Memory B cell (primary cell): ENCODE data around the gene CLSTN3.

Experiments used
- ATAC-seq: fragments of 150-1000 bp; cut with Tn5 transposase; 2 replicates; pipeline ENCODE4 v1.10.0; 2021; ENCODE audit warnings: low read depth, mild to moderate bottlenecking, moderate library complexity
- DNase-seq, 2 donors: peaks; one replicate each; pipeline ENCODE4 v3.0.0; 2022; ENCODE audit warnings: low spot score in 2 of 2
- H3K27ac Mint-ChIP-seq: one replicate; pipeline ENCODE4 v1.8.0; 2022; ENCODE audit warnings: mild to moderate bottlenecking, moderate library complexity, mixed read lengths
- H3K27me3 Mint-ChIP-seq: one replicate; pipeline ENCODE4 v1.8.0; 2022; ENCODE audit warnings: mixed read lengths
- H3K36me3 Mint-ChIP-seq: one replicate; pipeline ENCODE4 v1.8.0; 2022; ENCODE audit warnings: mild to moderate bottlenecking, mixed read lengths
- H3K4me1 Mint-ChIP-seq: one replicate; pipeline ENCODE4 v1.8.0; 2022; ENCODE audit warnings: mixed read lengths
- H3K4me3 Mint-ChIP-seq: one replicate; pipeline ENCODE4 v1.8.0; 2022; ENCODE audit warnings: mild to moderate bottlenecking, moderate library complexity, mixed read lengths
- H3K9me3 Mint-ChIP-seq: one replicate; pipeline ENCODE4 v1.8.0; 2022; ENCODE audit warnings: mixed read lengths

CLSTN3 gene

DNA sequence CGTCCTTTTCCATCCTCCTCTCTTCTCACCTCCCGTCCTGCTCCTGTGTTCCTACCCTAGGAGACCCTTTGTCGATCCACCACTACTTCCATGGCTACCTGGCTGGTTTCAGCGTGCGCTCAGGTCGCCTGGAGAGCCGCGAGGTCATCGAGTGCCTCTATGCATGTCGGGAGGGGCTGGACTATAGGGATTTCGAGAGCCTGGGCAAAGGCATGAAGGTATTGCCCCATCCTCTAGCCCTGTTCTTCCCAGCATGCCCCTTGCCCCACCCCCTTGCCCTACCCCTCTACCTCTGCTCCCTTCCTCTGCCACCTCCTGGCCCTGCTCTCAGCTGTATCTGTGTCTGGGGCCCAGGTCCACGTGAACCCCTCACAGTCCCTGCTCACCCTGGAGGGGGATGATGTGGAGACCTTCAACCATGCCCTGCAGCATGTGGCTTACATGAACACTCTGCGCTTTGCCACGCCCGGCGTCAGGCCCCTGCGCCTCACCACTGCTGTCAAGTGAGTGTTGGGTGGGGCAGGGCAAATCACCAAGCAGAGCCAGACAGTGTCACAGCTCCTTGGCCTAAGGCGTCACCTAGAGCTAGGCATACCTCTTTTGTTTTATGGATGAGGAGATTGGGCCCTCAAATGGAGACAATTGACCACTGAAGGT, 12.8 kb downstream of the CLSTN3 start:
- peaks cover 34% of the 10 kb centered on the region for H3K36me3 Mint-ChIP-seq
- H3K4me3 Mint-ChIP-seq, result no peak overlapping the region
- no peak for ATAC-seq
- no peak overlapping the region for H3K27ac Mint-ChIP-seq
- no peaks in the 10 kb centered on the region for H3K9me3 Mint-ChIP-seq
- no peaks in the 10 kb centered on the region for H3K27me3 Mint-ChIP-seq
- DNase-seq, result no peak
- H3K4me1 Mint-ChIP-seq, result peaks cover 3% of the 10 kb centered on the region

DNA sequence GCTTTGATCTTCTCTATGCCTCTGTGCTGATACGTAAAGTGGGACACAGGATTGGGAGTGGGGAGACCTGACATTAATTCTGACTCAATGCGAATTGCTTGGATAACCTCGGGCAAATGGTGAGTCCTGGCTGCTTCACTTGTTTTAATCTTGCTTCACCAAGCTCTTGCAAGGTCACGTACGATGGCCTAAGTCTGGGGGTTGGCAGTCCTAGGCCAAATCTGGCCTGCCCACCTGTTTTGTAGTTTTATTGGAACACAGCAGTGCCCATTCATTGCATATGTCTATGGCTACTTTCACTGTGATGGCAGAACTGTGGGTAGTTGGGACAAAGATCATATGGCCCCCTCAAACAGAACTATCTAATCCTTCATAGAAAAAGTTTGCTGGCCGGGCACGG, 13.4 kb downstream of the CLSTN3 start:
- H3K27ac Mint-ChIP-seq, result no peak overlapping the region
- peaks cover 31% of the 10 kb centered on the region for H3K36me3 Mint-ChIP-seq
- no peak for ATAC-seq
- peaks cover 3% of the 10 kb centered on the region for H3K4me1 Mint-ChIP-seq
- H3K9me3 Mint-ChIP-seq, result no peaks in the 10 kb centered on the region
- no peak overlapping the region for H3K4me3 Mint-ChIP-seq
- no peak for DNase-seq
- H3K27me3 Mint-ChIP-seq, result no peaks in the 10 kb centered on the region

- Mint-ChIP-seq H3K4me3 (no peak overlapping the region), H3K27me3 (no peaks in the 10 kb centered on the region), H3K4me1 (peaks cover 3% of the 10 kb centered on the region), H3K36me3 (peaks cover 31% of the 10 kb centered on the region), H3K27ac (no peak overlapping the region), H3K9me3 (no peaks in the 10 kb centered on the region)
- ATAC-seq, result peak; percentile 58
- DNase-seq, result peak in 1 of 2 donors; percentile 28
These were observed 14.4 kb downstream of the CLSTN3 start for GRCh38 chr12:7144414-7145120.

DNA sequence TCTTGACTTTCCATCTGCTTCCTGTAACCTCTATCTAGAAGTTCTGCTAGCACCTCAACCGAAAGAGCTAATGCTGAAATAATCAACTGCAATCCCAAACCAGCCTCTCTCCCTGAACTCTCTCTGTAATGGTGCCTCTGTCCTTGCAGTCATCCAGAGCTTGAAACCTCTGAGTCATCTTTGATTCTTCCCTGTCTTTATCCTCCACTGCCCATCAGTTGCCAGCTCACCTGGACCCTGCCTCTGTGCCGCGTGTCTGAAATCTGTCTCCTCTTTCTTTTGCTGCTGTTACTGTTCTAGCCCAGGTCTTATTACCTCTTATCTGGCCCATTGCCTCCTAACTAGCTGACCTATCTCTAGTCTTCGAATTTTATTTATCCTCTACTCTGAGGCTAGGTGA, 15.5 kb downstream of the CLSTN3 start:
- DNase-seq, result no peak
- Mint-ChIP-seq H3K9me3 (no peaks in the 10 kb centered on the region), H3K4me1 (peaks cover 3% of the 10 kb centered on the region), H3K4me3 (no peak overlapping the region), H3K27ac (no peak overlapping the region), H3K36me3 (peaks cover 31% of the 10 kb centered on the region), H3K27me3 (no peaks in the 10 kb centered on the region)
- no peak for ATAC-seq

DNA sequence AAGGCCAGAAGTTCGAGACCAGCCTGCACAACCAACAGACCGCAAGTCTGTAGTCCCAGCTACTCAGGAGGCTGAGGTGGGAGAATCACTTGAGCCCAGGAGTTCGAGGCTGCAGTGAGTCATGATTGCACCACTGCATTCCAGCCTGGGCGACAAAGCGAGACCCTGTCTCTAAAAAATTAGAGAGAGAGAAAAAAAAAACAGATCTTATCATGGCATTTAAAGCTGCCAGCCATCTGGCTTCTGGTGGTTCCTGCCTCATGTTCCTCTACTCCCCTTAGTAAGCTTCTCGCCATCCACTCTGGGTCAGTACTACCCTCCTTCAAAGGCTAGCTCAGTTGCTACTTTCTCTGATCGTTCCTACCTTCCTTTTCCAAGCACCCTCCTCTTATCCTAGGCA, 16.1 kb downstream of the CLSTN3 start:
- Mint-ChIP-seq H3K9me3 (no peaks in the 10 kb centered on the region), H3K4me1 (peaks cover 3% of the 10 kb centered on the region), H3K4me3 (no peak overlapping the region), H3K36me3 (peaks cover 33% of the 10 kb centered on the region), H3K27ac (no peak overlapping the region), H3K27me3 (no peaks in the 10 kb centered on the region)
- ATAC-seq, result no peak
- no peak for DNase-seq

DNA sequence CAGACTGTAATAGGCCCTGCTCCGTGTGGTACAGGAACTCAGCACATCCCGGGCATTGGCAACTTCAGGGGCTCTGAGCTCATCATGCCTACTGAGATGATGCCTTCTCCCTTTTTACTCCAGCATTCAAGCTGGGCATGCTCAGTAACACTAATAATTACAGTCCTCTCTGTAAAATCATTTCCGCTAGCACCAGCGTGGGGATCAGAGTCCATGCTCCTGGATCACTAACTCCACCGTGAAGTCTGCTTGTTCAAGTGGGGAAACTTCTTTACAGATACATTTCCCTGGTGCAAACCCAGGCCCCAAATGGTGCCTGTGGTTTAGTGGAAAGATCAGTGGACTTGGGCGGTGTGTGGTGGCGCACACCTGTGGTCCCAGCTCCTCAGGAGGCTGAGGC, 16.7 kb downstream of the CLSTN3 start:
- H3K9me3 Mint-ChIP-seq, result no peaks in the 10 kb centered on the region
- no peak overlapping the region for H3K27ac Mint-ChIP-seq
- H3K4me1 Mint-ChIP-seq, result peaks cover 2% of the 10 kb centered on the region
- H3K36me3 Mint-ChIP-seq, result peaks cover 30% of the 10 kb centered on the region
- H3K4me3 Mint-ChIP-seq, result no peak overlapping the region
- DNase-seq, result no peak
- ATAC-seq, result no peak
- H3K27me3 Mint-ChIP-seq, result no peaks in the 10 kb centered on the region

DNA sequence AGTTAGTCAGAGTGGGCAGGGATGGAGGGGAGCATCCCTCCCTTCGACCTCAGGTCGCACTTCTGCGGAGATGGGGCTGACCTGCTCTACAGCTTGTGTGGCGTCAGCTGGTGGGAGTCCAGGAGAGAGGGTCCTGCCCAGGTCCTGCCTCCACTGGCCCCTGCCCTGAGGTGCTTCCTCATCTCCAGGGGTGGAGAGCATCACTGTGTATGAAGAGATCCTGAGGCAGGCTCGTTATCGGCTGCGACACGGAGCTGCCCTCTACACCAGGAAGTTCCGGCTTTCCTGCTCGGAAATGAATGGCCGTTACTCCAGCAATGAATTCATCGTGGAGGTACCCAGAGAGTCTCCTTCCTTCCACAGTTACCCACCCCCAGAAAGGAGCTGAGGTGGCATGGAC, 20.2 kb downstream of the CLSTN3 start:
- ATAC-seq, result no peak
- Mint-ChIP-seq H3K36me3 (peaks cover 22% of the 10 kb centered on the region), H3K9me3 (no peaks in the 10 kb centered on the region)

GRCh38 chr12:7150841-7151240, 20.7 kb downstream of the CLSTN3 start:
- no peak overlapping the region for H3K4me3 Mint-ChIP-seq
- no peak for ATAC-seq

More for the DNA sequence above, 20.2 kb downstream of the CLSTN3 start:
- H3K27ac Mint-ChIP-seq, result no peak overlapping the region
- no peak for DNase-seq
- H3K27me3 Mint-ChIP-seq, result no peaks in the 10 kb centered on the region
- no peak overlapping the region for H3K4me3 Mint-ChIP-seq
- no peaks in the 10 kb centered on the region for H3K4me1 Mint-ChIP-seq

DNA sequence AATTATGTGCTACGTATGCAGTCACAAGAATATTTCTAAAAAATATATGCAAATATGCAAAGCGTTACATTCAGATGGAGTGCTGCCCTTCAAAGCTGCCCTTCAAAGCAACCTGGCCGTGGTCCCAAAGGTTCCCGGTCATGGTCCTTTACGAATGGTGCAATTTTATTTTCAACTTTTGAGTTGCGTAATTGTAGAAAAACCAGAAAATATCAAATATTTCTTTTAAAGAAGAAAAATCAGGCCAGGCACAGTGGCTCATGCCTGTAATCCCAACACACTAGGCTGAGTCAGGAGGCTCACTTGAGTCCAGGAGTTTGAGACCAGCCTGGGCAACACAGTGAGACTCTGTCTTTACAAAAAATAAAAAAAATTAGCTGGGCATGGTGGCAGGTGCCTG, 21.4 kb downstream of the CLSTN3 start:
- H3K4me3 Mint-ChIP-seq, result no peak overlapping the region
- no peaks in the 10 kb centered on the region for H3K9me3 Mint-ChIP-seq
- H3K27ac Mint-ChIP-seq, result no peak overlapping the region
- H3K36me3 Mint-ChIP-seq, result peaks cover 15% of the 10 kb centered on the region
- ATAC-seq (no peak), DNase-seq (no peak)
- H3K4me1 Mint-ChIP-seq, result no peaks in the 10 kb centered on the region
- H3K27me3 Mint-ChIP-seq, result no peaks in the 10 kb centered on the region

More at GRCh38 chr12:7150841-7151240, 20.7 kb downstream of the CLSTN3 start:
- no peak overlapping the region for H3K27ac Mint-ChIP-seq
- no peak for DNase-seq
- no peaks in the 10 kb centered on the region for H3K4me1 Mint-ChIP-seq
- no peaks in the 10 kb centered on the region for H3K9me3 Mint-ChIP-seq
- H3K36me3 Mint-ChIP-seq, result peaks cover 19% of the 10 kb centered on the region
- no peaks in the 10 kb centered on the region for H3K27me3 Mint-ChIP-seq

DNA sequence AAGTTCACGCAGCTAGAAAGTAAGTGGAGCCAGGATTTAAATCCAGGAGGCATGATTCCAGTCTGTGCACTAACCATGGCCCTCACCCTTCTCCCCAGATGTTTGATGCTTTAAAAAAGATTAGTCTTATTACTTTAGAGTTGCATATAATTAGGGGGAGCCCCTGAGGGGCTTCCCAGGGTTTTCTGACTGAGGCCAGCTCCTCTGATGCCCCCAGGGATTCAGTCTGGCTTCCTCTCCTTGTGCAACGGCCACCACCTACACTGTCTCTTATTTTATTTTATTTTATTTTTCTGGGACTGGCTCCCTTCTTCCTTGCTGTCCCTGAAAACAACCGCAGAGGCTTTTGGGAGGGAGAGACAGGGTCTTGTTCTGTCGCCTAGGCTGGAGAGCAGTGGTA, 22.6 kb downstream of the CLSTN3 start:
- DNase-seq (no peak), ATAC-seq (no peak)
- Mint-ChIP-seq H3K36me3 (peaks cover 17% of the 10 kb centered on the region), H3K9me3 (no peaks in the 10 kb centered on the region), H3K4me3 (no peak overlapping the region), H3K27ac (no peak overlapping the region), H3K4me1 (no peaks in the 10 kb centered on the region), H3K27me3 (no peaks in the 10 kb centered on the region)

DNA sequence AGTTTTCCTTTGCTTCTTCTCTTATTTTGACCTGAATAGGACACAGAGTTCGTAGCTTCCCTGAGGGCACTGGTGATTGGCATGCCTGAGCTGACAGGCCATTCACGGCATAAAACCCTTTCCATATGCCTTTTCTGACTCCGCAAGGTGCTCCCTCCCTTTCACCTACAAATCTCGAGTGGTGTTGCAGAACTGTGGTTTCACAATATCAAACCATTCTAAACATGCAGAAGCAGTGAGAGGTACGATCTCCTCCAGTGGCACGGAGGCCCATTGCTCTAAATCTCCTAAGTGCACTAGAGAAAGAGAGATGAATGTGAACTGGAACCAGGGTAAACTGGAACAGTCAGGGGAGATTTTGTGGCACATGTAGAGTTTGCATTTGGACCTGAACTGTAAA, 23.9 kb downstream of the CLSTN3 start:
- no peak overlapping the region for H3K4me3 Mint-ChIP-seq
- H3K9me3 Mint-ChIP-seq, result no peaks in the 10 kb centered on the region
- H3K27ac Mint-ChIP-seq, result no peak overlapping the region
- no peak for DNase-seq
- no peaks in the 10 kb centered on the region for H3K4me1 Mint-ChIP-seq
- H3K27me3 Mint-ChIP-seq, result no peaks in the 10 kb centered on the region
- peaks cover 17% of the 10 kb centered on the region for H3K36me3 Mint-ChIP-seq
- no peak for ATAC-seq

DNA sequence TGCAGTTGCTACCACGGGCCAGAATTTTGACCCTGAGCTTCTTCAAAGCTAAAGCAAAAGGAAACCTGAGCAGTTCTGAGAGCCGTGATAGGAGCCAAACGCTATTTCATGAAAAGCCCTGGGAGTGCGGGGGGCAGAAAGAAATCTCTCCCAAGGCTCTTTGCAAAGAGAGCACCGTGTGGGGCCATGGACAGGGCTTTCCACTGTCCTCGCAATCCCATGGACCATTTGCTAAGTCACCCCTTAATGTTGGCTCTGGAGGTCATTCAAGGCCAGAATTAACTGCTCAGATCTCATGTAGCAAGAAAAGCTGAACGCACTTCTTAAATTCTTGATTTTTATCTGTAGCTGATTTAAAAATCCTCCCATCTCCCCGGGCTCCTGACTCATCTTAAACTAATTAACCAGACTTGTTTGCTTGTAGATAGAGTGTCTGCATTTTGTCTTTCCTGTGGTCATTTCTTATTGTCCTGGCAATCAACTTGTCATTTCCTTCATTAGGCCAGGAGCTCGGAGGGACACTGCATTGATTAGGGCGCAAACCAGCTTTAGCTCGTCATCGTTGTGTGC, 24.8 kb downstream of the CLSTN3 start:
- DNase-seq, result no peak
- peaks cover 11% of the 10 kb centered on the region for H3K36me3 Mint-ChIP-seq
- H3K27ac Mint-ChIP-seq, result no peak overlapping the region
- no peak overlapping the region for H3K4me3 Mint-ChIP-seq
- ATAC-seq, result no peak
- no peaks in the 10 kb centered on the region for H3K9me3 Mint-ChIP-seq
- H3K4me1 Mint-ChIP-seq, result no peaks in the 10 kb centered on the region
- no peaks in the 10 kb centered on the region for H3K27me3 Mint-ChIP-seq

- Mint-ChIP-seq H3K27me3 (no peaks in the 10 kb centered on the region), H3K4me1 (no peaks in the 10 kb centered on the region), H3K4me3 (no peak overlapping the region), H3K36me3 (peaks cover 9% of the 10 kb centered on the region), H3K27ac (no peak overlapping the region), H3K9me3 (no peaks in the 10 kb centered on the region)
- no peak for ATAC-seq
- DNase-seq, result no peak
These were observed 25.4 kb downstream of the CLSTN3 start for GRCh38 chr12:7155471-7156034.
